Activated T-helper 9 cell treated with anti-CD3 and anti-CD28 coated beads, Interleukin-2, amount 50 U/mL, for 16 hours (primary cell): ENCODE data around the gene REXO1.

Experiments used
- DNase-seq: peaks from one replicate; pipeline ENCODE4 v3.0.0-alpha.2; 2020; ENCODE audit warnings: low read depth

Gene REXO1

DNA sequence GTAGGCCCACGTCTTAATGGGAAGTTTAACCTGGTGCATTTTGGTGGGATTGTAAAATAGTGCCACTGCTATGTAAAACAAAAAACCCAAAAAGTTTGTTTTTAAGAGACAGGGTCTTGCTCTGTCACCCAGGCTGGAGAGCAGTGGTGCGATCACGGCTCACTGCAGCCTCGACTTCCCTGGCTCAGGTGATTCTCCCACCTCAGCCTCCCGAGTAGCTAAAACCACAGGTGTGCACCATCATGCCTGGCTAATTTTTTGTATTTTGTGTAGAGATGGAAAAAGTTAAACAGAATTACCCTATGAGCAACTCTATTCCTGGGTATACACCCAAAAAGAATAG, 820 bp upstream of the REXO1 start:
- DNase-seq: no peak

DNA sequence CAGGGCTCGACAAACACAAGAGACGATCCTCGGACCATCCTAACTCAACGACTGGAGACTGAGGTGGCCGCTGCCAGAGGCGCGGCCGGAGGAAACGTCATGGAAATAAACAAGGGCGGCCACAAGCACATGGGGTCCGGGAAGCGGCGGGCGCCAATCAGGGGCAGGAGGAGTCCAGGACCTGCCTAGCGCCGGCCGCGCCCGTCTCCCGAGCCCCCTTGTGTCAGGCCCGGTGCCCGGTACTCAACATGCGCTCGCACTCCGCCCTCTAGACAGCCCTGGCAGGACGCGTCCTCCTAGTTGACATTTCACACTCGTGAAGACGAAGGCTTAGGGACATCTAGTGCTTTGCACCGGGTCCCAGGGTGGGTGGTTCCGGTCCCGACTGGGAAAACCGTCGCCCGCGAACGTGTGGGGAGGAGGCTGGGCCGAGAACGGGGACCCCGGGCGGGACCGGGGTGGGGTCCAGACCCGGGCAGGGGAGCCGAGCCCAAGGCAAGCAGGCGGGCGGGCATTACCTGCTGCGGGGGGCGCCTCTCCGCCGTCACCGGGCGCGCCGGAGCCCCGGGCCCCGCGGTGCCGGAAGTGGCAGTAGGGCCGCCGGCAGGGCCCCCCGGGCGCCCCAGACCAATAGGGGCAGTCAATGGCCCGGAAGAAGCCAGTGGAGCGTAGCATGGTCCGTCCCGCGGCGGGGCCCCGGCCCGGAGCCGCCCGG, 442 bp downstream of the REXO1 start:
- DNase-seq: no peak

- DNase-seq: no peak
These were observed 967 bp downstream of the REXO1 start for GRCh38 chr19:1847348-1847683.

- DNase-seq: no peak
These were observed 1.6 kb downstream of the REXO1 start for GRCh38 chr19:1846517-1847204.

DNA sequence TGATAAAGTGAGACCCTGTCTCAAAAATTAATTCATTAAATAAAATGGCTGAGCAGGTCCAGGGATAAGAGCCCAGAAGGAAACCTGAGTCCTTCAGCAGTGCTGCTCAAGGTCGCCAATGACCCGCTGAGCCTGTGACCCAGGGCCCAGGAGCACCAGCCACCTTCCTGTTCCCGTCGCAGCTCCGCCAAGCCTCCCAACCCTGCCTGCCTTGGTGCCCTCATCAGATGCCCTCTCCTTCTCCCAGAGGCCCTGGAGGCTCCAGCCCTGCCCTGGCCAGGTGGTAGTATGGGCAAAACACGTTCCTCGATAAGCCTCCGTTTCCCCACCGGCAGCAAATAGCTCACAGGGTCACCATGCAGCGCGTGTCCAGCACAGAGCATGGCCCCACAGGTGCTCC, 2.6 kb downstream of the REXO1 start:
- DNase-seq: no peak

DNA sequence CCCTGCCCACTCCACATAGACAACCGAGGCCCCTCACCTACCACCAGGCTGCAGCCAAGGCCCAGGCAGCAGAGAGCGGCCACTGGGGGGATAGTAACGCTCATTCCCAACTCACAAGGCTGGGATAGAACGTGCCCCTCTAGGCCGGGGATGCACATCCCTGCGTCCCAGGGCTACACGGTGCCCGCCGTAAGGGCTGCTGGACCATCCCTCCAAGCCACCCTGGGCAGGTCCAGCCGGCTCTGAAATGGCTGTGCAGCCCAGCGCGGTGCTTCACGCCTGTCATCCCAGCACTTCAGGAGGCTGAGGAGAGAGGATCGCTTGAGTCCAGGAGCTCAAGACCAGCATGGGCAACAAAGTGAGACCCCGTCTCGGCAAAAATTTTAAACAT, 3.2 kb downstream of the REXO1 start:
- no peak for DNase-seq

DNA sequence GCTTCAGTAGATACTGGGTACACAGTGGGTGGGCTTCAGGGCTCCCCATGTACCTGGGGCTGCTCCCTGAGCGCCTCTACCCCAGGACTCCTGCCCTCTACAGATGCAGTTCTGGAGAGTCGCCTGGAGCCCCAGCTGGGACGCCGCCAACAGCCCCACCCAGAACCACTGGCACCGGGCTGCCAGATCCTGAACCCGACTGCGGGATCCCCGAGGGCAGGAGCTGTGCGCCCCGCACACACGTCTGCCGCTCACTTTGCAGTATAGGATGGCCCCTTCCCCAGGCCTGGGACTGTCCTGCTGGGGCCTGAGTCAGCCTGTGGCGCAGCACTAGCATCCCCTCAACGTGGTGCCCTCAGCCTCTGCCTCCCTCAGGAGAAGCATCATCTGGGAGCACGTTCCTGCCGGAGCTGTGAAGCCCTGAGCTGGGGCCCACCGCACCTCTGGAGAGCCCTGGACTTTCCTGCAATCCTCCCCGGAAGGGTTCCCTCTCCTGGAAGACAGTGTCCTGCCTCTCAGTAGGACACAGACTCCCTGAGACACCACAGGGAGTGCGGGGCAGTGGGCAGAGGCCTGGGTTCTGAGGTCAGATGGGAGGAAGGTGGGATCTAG, 3.7 kb downstream of the REXO1 start:
- DNase-seq: no peak

DNA sequence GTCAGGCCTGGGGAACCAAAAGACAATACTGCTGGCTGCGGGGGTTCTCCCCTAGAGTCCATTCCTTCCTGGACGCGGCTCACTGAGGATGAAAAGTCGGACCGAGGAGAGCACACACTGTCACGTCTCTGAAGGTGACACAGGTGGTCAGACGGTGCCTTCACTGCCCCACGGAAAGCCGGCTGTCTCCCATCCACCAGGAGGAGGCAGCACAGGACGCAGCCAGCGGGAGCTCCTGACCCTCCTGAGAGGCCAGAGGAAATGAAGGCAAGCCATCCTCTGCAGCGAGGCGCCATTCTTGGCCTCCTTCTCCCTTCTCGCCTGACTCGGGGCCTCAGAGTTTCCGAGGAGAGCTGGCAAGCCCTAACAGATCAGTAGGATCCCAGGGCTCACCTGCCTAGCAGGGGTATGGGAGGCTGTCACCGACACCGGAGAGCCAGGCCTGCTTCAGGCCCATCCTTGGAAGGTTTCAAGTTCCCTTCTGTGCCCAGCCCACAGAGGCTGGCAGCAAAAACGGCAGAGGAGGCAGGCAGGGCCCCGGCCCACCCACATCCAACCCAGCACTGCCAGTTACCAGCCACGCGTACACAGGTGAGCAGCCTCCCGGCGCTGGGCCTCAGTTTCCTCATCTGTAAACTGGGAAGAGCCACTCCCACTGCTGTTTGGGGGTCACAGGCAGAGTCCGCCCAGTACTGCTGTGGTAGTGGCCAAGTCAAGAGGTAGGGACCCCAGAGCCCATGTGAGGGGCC, 4.5 kb downstream of the REXO1 start:
- no peak for DNase-seq

DNA sequence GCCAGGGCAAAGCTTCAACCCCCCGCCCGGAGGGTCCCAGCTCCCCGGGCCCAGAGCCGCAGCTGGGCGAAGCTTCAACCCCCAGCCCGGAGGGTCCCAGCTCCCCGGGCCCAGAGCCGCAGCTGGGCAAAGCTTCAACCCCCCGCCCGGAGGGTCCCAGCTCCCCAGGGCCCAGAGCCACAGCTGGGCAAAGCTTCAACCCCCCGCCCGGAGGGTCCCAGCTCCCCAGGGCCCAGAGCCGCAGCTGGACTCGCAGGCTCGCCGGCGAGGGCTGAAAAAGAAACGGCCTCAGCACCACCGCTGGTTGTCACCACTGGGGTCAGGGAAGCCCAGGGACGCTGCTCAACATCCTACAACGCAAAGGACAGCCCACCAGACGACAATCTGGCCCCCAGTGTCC, 5.2 kb downstream of the REXO1 start:
- DNase-seq: no peak

DNA sequence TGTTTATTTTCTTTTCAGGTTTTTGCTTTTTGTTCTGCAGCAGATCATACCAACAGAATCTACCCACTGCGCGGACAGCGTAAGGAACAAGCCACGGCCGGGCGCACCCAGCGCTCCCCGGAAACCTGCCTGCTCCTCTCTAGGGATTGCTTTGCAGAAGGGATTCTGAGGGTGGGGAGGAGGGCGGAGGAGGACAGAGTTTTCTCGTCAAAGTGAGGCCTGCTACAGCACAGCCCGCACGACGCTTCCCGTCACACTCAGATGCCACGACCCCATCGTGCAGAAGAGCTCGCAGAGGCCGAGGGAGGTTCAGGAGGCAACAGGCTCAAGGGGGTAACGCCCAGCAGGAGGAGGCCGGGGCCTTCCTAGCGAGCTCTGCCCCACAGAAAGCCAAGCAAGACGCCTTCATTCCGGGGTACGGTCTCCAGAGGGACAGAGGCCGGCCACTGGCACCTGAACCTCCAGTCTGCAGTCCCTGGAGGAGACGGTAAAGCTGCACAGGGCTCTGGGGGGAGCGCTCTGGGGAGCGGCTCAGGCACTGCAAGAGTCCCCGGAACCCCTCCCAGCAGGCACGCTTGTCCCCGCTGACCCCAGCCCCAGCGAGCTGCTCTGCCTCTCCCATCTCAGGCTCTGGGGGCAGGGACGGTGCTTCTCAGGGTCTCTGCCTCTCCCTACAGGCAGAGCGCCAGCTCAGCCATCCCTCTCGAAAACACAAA, 6.9 kb downstream of the REXO1 start:
- DNase-seq: no peak

DNA sequence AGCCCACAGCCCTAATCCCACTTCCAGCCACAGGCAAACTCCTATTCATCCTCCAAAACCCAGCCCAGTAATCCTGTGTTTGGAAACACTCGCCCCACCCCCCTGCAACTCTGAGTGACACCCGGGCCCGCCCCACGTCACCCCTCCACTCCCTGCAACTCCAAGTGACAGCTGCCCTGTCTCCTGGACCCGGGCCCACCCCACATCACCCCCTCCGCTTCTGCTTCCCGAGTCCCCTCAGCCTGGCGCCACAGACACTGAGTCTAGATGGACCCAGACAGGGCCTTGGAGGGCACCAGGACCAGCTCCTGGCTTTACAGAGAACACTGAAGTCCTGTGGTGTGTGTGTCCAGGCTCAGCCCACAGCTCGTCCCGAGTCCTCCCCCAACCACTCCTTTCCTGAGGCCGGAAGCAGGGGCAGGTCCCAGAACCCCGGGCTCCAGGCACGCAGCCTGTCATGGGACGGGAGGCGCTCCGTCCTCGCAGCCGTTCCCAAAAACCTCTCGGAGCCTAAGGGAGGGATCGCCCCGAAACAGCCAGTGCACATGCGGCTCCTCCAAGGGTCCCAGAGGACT, 7.7 kb downstream of the REXO1 start:
- DNase-seq: no peak

DNA sequence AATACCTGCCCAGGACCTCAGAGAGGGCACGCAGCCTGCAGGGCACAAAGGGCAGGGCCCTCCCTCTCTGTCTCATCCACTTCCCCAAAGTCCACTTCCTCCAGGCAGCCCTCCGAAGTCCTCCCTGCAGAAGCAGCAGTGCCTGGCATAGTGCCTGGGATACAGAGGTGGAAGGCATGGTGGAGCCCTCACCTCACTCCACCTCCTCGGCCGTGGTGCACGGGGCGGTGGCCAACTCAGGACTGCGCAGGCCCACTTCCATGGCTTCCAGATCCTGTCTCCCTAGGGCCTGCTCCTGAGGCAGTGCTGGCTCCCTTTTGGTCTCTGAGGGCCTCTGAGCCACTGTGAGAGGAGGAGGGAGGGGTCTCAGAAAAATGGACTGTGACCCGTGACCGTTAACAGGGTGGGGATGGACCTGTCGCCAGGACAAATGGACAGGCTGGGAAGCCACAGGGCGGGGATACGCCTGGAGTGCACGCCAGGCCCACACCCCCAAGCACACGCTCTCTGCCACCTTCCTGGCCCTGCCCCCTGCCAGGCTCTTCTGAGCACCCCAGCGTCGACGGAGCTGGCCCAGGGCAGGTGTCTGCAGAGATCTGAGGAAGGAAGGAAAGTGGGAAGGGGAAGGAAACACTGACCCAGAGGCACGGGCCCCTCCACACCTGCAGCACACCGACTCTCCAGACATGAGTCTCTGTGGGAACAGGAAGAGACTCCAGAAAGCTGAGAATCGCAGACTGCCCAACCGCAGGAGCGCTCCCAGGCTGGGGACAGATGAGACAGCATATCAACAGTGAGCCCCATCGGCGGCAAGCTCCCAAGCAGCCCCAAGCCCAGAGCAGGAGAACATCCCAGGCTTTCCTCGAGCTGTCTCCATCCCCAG, 8.4 kb downstream of the REXO1 start:
- no peak for DNase-seq

- peak; percentile 48 for DNase-seq
These were observed 10.6 kb downstream of the REXO1 start for GRCh38 chr19:1837625-1838105.

DNA sequence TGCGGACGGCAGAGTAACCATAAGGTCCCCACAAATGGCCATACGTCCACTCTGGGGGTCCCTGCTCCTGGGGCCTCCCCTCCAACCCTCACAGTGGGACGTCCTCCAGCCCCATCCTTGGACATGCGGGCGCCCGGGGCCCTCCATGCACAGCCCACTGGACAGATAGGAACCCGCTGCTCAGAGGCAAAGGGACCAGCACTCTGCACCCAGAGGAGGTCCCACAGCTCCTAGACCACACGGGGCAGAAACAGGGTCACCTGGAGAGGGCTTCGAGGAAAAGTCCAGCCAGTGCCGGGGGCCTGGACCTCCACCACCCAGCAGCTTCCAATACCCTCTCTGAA, 11.1 kb downstream of the REXO1 start:
- DNase-seq: no peak

- DNase-seq: no peak
These were observed 11.6 kb downstream of the REXO1 start for GRCh38 chr19:1836458-1837221.

- DNase-seq: no peak
These were observed 14.7 kb downstream of the REXO1 start for GRCh38 chr19:1833540-1833939.

DNA sequence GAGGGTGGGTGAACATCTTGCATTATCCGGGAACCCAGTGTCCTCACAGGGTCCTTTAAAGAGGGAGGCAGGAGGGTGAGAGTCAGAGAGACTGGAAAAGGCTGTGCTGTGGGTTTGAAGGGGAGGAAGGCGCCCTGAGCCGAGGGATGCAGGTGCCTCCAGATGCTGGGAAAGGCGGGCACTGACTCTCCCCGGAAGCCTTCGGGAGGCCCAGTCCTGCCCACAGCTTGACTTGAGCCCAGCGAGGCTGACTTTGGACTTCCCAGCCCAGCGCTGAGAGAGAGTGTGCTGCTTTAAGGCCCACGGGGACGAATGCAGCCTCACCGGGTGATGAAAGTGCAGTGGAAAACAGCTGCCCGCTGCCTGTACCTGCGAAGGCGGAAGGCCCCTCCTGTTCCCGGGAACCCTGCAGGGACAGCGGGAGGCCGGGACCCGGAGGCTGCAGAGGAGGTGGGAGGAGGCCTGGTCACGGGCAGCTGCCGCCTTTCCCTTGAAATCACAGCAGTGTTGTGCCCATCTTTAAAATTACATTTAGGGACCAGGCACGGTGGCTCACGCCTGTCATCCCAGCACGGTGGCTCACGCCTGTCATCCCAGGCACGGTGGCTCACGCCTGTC, 16.1 kb downstream of the REXO1 start:
- DNase-seq: no peak

GRCh38 chr19:1830978-1831377, 17.3 kb downstream of the REXO1 start:
- no peak for DNase-seq

DNA sequence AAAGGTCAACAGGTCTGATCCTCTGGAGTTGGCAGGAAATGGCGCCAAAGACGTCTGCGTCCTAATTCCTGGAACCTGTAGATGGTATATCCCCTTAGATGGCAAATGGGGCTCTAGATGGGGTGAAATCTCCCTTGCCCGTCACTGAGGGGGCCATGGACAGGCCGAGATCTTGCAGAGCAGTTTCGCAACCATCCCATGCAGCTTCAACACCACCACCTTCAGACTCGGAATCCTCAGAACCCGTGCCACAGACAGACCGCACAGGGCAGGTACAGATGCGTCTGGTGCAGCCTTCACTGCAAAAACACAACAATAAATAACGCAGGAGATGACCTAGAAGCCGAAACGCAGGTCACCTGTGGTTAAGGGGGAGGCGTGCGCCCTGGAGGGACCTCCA, 17.7 kb downstream of the REXO1 start:
- DNase-seq: no peak

GRCh38 chr19:1829958-1830357, 18.3 kb downstream of the REXO1 start:
- no peak for DNase-seq
